Stomach (tissue), 9 donors: ENCODE results near the gene CCSER1. TPM values are rescaled to one million over a fixed set of nuclear protein-coding genes. Genes with fewer than 3 reads are reported as not detected.

Experiments
- DNase-seq, 2 donors: peaks; one replicate each; pipeline versions ENCODE4 v3.0.0 to v3.0.0-alpha.2; 2013 to 2019
- H3K27ac ChIP-seq, 5 donors: fragments of 200-600 bp in 4 of 5; sonication (generic) in 4 of 5; one replicate each; pipeline ENCODE4 v1.5.1; 2013 to 2019; ENCODE audit warnings: mild to moderate bottlenecking in 1 of 5, moderate library complexity in 1 of 5
- H3K27me3 ChIP-seq, 3 donors: fragments of 200-600 bp; sonication (generic); one replicate each; pipeline ENCODE4 v1.5.1; 2017 to 2019; ENCODE audit warnings: mixed run types in 1 of 3
- H3K36me3 ChIP-seq, 4 donors: fragments of 200-600 bp; sonication (generic); 1 replicate in 3 of 4; 2 replicates in 1 of 4; pipeline ENCODE4 v1.5.1; 2016 to 2019
- H3K4me1 ChIP-seq, 4 donors: fragments of 200-600 bp; sonication (generic); one replicate each; pipeline ENCODE4 v1.5.1; 2016 to 2019
- H3K4me3 ChIP-seq, 4 donors: fragments of 200-600 bp; sonication (generic) in 3 of 4; one replicate each; pipeline ENCODE4 v1.5.1; 2016 to 2019; ENCODE audit warnings: mild to moderate bottlenecking in 1 of 4
- H3K9me3 ChIP-seq, 4 donors: fragments of 200-600 bp; sonication (generic); one replicate each; pipeline ENCODE4 v1.5.1; 2016 to 2019
- CTCF ChIP-seq, 7 experiments: fragments of 450-650 bp in 4 of 7; fragments of 200-600 bp in 3 of 7; sonication (generic) in 3 of 7; IDR thresholded peaks; one replicate each; pipeline ENCODE4 v1.5.1; 2016 to 2019; ENCODE audit warnings: antibody characterized with exemption in 7 of 7, control low read depth in 2 of 7, mild to moderate bottlenecking in 1 of 7
- EP300 ChIP-seq: sonication (generic); formaldehyde crosslinking; IDR thresholded peaks from one replicate; pipeline ENCODE4 v1.6.1; 2017; ENCODE audit warnings: antibody characterized with exemption
- POLR2A ChIP-seq, 4 donors: fragments of 450-650 bp; IDR thresholded peaks; one replicate each; pipeline ENCODE4 v1.6.1; 2016; ENCODE audit warnings: antibody characterized with exemption in 4 of 4, control low read depth in 2 of 4, mild to moderate bottlenecking in 1 of 4, moderate library complexity in 1 of 4
- POLR2AphosphoS5 ChIP-seq, 3 donors: sonication (generic); formaldehyde crosslinking; IDR thresholded peaks; one replicate each; pipeline ENCODE4 v1.6.1; 2016; ENCODE audit warnings: antibody characterized with exemption in 3 of 3
- WGBS, 5 donors: extraction: QIAGEN DNeasy Blood & Tissue Kit in 3 of 5; methylation state at CpG; one replicate each; pipeline versions ENCODE4 v1.1.5 to v1.1.7; 2013 to 2018; 5-methylcytosine and 5-hydroxymethylcytosine counted together
- intact Hi-C: fragments of 100-400 bp; cut with DNase I; formaldehyde crosslinking; loops from one replicate; pipeline ENCODE4 v1.15.1; 2023; ENCODE audit warnings: low total_unique reads
- polyA plus RNA-seq, 3 donors: library from polyadenylated mRNA; stranded (reverse); fragments of 200-250 nt; gene quantifications; one replicate each; pipeline ENCODE4 v1.2.3, GENCODE V29; 2013
- total RNA-seq, 5 donors: library from RNA; depleted of rRNA; stranded (reverse); fragments of >200 nt; gene quantifications; one replicate each; pipeline versions ENCODE4 v1.1.0 to v1.2.3, GENCODE V29; 2014 to 2016
- donor health status: healthy with polysubstance abuse.
- donor health status: Bipolar disorder and iron deficiency.
- donor health status: healthy.

CCSER1 gene
- total and polyA plus RNA-seq, 8 donors = 0.33 to 149 (median 15.2) TPM

GRCh38 chr4:90187148-90187884, 60.1 kb downstream of the CCSER1 start:
- no peak for DNase-seq

DNA sequence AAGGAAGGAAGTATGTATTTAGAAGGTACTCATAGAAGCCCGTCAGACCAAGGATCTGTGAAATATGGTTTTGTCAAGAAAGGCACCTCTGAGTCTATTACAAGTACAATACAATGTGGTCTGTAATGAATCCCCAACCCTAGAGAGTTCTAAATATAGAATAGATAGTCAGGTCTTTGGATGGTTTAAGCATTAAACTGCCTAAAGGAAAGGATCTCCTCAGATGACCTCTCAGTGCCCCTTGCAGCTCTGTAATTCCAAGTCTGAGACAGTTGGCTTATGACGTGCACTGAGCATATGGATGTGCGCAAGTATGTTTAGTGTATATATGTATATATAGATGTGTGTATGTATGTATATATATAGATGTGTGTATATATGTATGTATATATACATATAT, 62.0 kb downstream of the CCSER1 start:
- no peaks in the 10 kb centered on the region for H3K4me1 ChIP-seq
- no peaks in the 10 kb centered on the region for H3K27me3 ChIP-seq
- no peak overlapping the region for H3K27ac ChIP-seq
- no peak overlapping the region for H3K4me3 ChIP-seq
- WGBS, 5 donors = 84 to 96% (median 89%) methylated on average over 3 of the region's 3 CpGs
- no peaks in the 10 kb centered on the region for H3K36me3 ChIP-seq
- intact Hi-C loops = no loop called here
- no peaks in the 10 kb centered on the region for H3K9me3 ChIP-seq
- TF ChIP-seq POLR2A (IDR thresholded peaks at IDR 0.05) (no peak), POLR2AphosphoS5 (IDR thresholded peaks at IDR 0.05) (no peak), CTCF (IDR thresholded peaks at IDR 0.05) (no peak), EP300 (no peak)
- no peak for DNase-seq

More at GRCh38 chr4:90187148-90187884, 60.1 kb downstream of the CCSER1 start:
- Histone ChIP-seq H3K27me3 (no peaks in the 10 kb centered on the region), H3K4me3 (no peak overlapping the region), H3K9me3 (no peaks in the 10 kb centered on the region), H3K27ac (no peak overlapping the region), H3K36me3 (no peaks in the 10 kb centered on the region), H3K4me1 (no peaks in the 10 kb centered on the region)
- 62 to 76% (median 68%) methylated on average over 5 of the region's 5 CpGs for WGBS, 5 donors
- TF ChIP-seq EP300 (no peak), CTCF (IDR thresholded peaks at IDR 0.05) (no peak), POLR2AphosphoS5 (IDR thresholded peaks at IDR 0.05) (no peak), POLR2A (IDR thresholded peaks at IDR 0.05) (no peak)
- intact Hi-C loops = no loop called here

DNA sequence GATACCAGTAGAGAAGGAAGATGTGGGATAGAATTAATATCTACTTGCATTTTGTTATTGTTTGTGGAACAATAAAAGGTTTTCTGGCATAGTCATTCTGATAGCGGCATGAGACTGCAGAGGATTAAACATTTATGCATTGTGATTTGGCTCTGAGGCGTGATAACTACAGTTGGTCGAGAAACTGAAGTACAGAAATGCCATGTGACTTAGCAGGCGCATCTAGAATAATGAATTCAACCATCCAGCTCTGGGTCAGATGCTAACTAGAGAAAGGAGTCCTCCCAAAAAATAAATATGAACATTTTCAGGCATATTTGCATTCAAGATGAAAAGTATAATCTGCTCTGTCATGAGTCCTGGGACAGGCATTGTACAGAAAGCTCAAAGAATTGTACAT, 62.8 kb downstream of the CCSER1 start:
- intact Hi-C loops = no loop called here
- no peak overlapping the region for H3K4me3 ChIP-seq
- no peak overlapping the region for H3K27ac ChIP-seq
- WGBS, 5 donors = 78 to 83% (median 82%) methylated on average over 4 of the region's 4 CpGs
- H3K9me3 ChIP-seq = no peaks in the 10 kb centered on the region
- H3K4me1 ChIP-seq = no peaks in the 10 kb centered on the region
- no peaks in the 10 kb centered on the region for H3K36me3 ChIP-seq
- DNase-seq = no peak
- no peak for TF ChIP-seq POLR2A (IDR thresholded peaks at IDR 0.05)
- TF ChIP-seq POLR2AphosphoS5 (IDR thresholded peaks at IDR 0.05) = no peak
- TF ChIP-seq EP300 = no peak
- TF ChIP-seq CTCF (IDR thresholded peaks at IDR 0.05) = no peak
- H3K27me3 ChIP-seq = no peaks in the 10 kb centered on the region

DNA sequence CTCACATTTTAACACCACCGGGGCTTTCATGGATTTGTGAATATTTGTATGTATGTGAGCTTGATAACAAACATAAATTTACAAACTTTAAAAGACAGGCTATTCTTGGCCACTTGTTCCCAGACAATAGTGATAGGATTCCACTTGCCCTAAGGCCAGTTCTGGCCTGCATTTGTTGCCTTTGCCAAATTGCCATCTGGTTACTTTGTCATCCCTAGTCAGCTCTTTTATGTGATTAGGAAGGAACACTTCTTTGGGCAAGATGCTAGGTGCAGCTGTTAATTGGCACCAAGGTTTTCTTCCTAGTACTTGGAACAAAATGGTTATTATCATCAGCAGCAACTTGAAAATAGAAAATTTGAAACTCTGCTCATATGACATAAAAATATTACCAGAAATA, 63.3 kb downstream of the CCSER1 start:
- H3K4me3 ChIP-seq = no peak overlapping the region
- H3K27ac ChIP-seq = no peak overlapping the region
- WGBS, 5 donors = 72 to 86% (median 75%) methylated on average over 1 of the region's 1 CpG
- TF ChIP-seq EP300 (no peak), POLR2A (IDR thresholded peaks at IDR 0.05) (no peak), POLR2AphosphoS5 (IDR thresholded peaks at IDR 0.05) (no peak), CTCF (IDR thresholded peaks at IDR 0.05) (no peak)
- H3K36me3 ChIP-seq = no peaks in the 10 kb centered on the region
- intact Hi-C loops = no loop called here
- no peaks in the 10 kb centered on the region for H3K27me3 ChIP-seq
- no peak for DNase-seq
- H3K4me1 ChIP-seq = no peaks in the 10 kb centered on the region
- H3K9me3 ChIP-seq = no peaks in the 10 kb centered on the region
